ENCODE results near the gene SOX6.

The SOX6 gene

DNA sequence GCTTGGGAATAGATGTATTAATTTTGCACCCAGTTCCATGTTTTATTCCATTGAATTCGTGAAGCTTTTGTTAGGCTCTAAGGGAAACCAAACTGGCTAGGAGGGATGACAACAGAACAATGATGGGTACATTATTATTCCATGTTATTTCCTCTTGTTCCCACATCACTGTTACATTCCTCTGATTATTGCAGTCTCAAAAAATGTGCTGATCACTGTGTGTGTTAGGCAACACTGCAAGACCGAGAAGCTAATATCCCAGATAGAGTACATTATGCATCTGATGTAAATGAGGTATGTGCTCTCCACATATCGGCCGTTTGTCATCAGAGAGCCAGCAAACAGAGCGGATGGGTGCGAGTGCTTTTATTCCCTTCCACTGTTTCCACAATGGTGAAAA, 327.9 kb downstream of the SOX6 start:
- Histone ChIP-seq H3K27me3 (ENCODE audit: control insufficient read depth in 3 of 3, insufficient read depth in 3 of 3, low read depth in 1 of 3, low read length in 3 of 3) (no peaks in the 10 kb centered on the region), H2AFZ (ENCODE audit: low read length) (no peak overlapping the region), H3K9me3 (replicated peaks in 1 of 2; ENCODE audit: control insufficient read depth in 2 of 2, insufficient read depth in 1 of 2, low read depth in 1 of 2, low read length in 2 of 2) (no peaks in the 10 kb centered on the region), H4K8ac (ENCODE audit: low read depth, low read length) (no peak overlapping the region), H2BK120ac (ENCODE audit: low read depth, low read length) (no peak overlapping the region), H3K27ac (replicated peaks; ENCODE audit: low read length) (no peak overlapping the region), H3K4ac (ENCODE audit: low read length) (no peak overlapping the region), H3K4me3 (ENCODE audit: low read length in 2 of 2) (no peak overlapping the region), H3K4me1 (ENCODE audit: control insufficient read depth in 2 of 2, insufficient read depth in 1 of 2, low read depth in 1 of 2, low read length in 2 of 2) (peaks cover 10 to 11% of the 10 kb centered on the region in 2 donors), H3K14ac (ENCODE audit: low read length) (no peak overlapping the region), H3K36me3 (replicated peaks in 1 of 2; ENCODE audit: control insufficient read depth in 2 of 2, insufficient read depth in 2 of 2, low read length in 2 of 2) (no peaks in the 10 kb centered on the region), H2BK12ac (ENCODE audit: low read length) (no peak overlapping the region), H3K4me2 (ENCODE audit: insufficient read depth, low read length, poor library complexity, severe bottlenecking) (no peak overlapping the region), H4K91ac (ENCODE audit: low read depth, low read length, poor library complexity) (no peak overlapping the region), H3K9ac (ENCODE audit: low read depth, low read length, poor library complexity) (no peak overlapping the region), H2BK15ac (ENCODE audit: low read length) (no peak overlapping the region), H3K23ac (ENCODE audit: low read depth, low read length, poor library complexity) (no peak overlapping the region), H3K79me1 (ENCODE audit: low read depth, low read length) (no peaks in the 10 kb centered on the region), H2AK5ac (ENCODE audit: low read depth, low read length) (no peak overlapping the region), H2BK5ac (ENCODE audit: low read length) (no peak overlapping the region), H3K18ac (ENCODE audit: low read length) (no peak overlapping the region)
- DNase-seq (ENCODE audit: low spot score): no peak
- no CpG with 5 or more reads among the region's 6 CpGs for WGBS, 2 donors (ENCODE audit: extremely low coverage in 2 of 2, insufficient read length in 2 of 2, insufficient replicate concordance in 1 of 2)

GRCh38 chr11:16027621-16028020, 328.7 kb downstream of the SOX6 start:
- WGBS, 2 donors (ENCODE audit: extremely low coverage in 2 of 2, insufficient read length in 2 of 2, insufficient replicate concordance in 1 of 2): no CpG with 5 or more reads among the region's 6 CpGs
- Histone ChIP-seq H3K27me3 (ENCODE audit: control insufficient read depth in 3 of 3, insufficient read depth in 3 of 3, low read depth in 1 of 3, low read length in 3 of 3) (no peaks in the 10 kb centered on the region), H2BK15ac (ENCODE audit: low read length) (no peak overlapping the region), H2AFZ (ENCODE audit: low read length) (peak overlapping the region; percentile 45), H3K18ac (ENCODE audit: low read length) (no peak overlapping the region), H4K91ac (ENCODE audit: low read depth, low read length, poor library complexity) (no peak overlapping the region), H3K4me3 (ENCODE audit: low read length in 2 of 2) (no peak overlapping the region), H2BK5ac (ENCODE audit: low read length) (no peak overlapping the region), H3K36me3 (replicated peaks in 1 of 2; ENCODE audit: control insufficient read depth in 2 of 2, insufficient read depth in 2 of 2, low read length in 2 of 2) (no peaks in the 10 kb centered on the region), H3K27ac (replicated peaks; ENCODE audit: low read length) (no peak overlapping the region), H4K8ac (ENCODE audit: low read depth, low read length) (no peak overlapping the region), H3K4me2 (ENCODE audit: insufficient read depth, low read length, poor library complexity, severe bottlenecking) (no peak overlapping the region), H3K79me1 (ENCODE audit: low read depth, low read length) (no peaks in the 10 kb centered on the region), H3K9ac (ENCODE audit: low read depth, low read length, poor library complexity) (no peak overlapping the region), H2BK12ac (ENCODE audit: low read length) (no peak overlapping the region), H3K4ac (ENCODE audit: low read length) (no peak overlapping the region), H3K4me1 (ENCODE audit: control insufficient read depth in 2 of 2, insufficient read depth in 1 of 2, low read depth in 1 of 2, low read length in 2 of 2) (peaks cover 8 to 11% of the 10 kb centered on the region in 2 donors), H3K9me3 (replicated peaks in 1 of 2; ENCODE audit: control insufficient read depth in 2 of 2, insufficient read depth in 1 of 2, low read depth in 1 of 2, low read length in 2 of 2) (no peaks in the 10 kb centered on the region), H2AK5ac (ENCODE audit: low read depth, low read length) (no peak overlapping the region), H2BK120ac (ENCODE audit: low read depth, low read length) (no peak overlapping the region), H3K23ac (ENCODE audit: low read depth, low read length, poor library complexity) (no peak overlapping the region), H3K14ac (ENCODE audit: low read length) (no peak overlapping the region)
- no peak for DNase-seq (ENCODE audit: low spot score)

DNA sequence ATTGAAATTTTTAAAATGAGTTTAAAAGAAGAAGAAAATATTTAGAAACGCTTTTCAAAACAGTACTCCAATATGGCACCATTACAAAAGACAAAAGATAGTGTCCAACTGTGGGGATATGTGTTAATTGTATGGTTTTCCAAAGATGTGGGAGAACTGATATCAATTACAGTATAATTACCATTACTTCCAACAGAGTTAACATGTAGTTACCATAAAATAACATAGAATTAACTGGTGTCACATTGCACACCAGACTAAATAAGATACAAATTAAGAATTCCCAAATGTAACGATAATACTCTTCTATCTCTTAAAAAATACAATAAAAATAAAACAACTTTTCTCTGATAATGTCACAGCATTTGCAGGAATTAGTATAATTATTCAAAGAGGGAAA, 329.5 kb downstream of the SOX6 start:
- Histone ChIP-seq H3K27ac (replicated peaks; ENCODE audit: low read length) (no peak overlapping the region), H3K9ac (ENCODE audit: low read depth, low read length, poor library complexity) (no peak overlapping the region), H3K4me2 (ENCODE audit: insufficient read depth, low read length, poor library complexity, severe bottlenecking) (no peak overlapping the region), H3K27me3 (ENCODE audit: control insufficient read depth in 3 of 3, insufficient read depth in 3 of 3, low read depth in 1 of 3, low read length in 3 of 3) (no peaks in the 10 kb centered on the region), H3K4ac (ENCODE audit: low read length) (no peak overlapping the region), H4K91ac (ENCODE audit: low read depth, low read length, poor library complexity) (no peak overlapping the region), H2BK15ac (ENCODE audit: low read length) (no peak overlapping the region), H4K8ac (ENCODE audit: low read depth, low read length) (no peak overlapping the region), H3K9me3 (replicated peaks in 1 of 2; ENCODE audit: control insufficient read depth in 2 of 2, insufficient read depth in 1 of 2, low read depth in 1 of 2, low read length in 2 of 2) (no peaks in the 10 kb centered on the region), H3K79me1 (ENCODE audit: low read depth, low read length) (no peaks in the 10 kb centered on the region), H3K14ac (ENCODE audit: low read length) (no peak overlapping the region), H2AFZ (ENCODE audit: low read length) (no peak overlapping the region), H2BK5ac (ENCODE audit: low read length) (no peak overlapping the region), H2BK120ac (ENCODE audit: low read depth, low read length) (no peak overlapping the region), H3K18ac (ENCODE audit: low read length) (no peak overlapping the region), H2BK12ac (ENCODE audit: low read length) (no peak overlapping the region), H3K23ac (ENCODE audit: low read depth, low read length, poor library complexity) (no peak overlapping the region), H2AK5ac (ENCODE audit: low read depth, low read length) (no peak overlapping the region), H3K4me1 (ENCODE audit: control insufficient read depth in 2 of 2, insufficient read depth in 1 of 2, low read depth in 1 of 2, low read length in 2 of 2) (peaks cover 8 to 11% of the 10 kb centered on the region in 2 donors), H3K36me3 (replicated peaks in 1 of 2; ENCODE audit: control insufficient read depth in 2 of 2, insufficient read depth in 2 of 2, low read length in 2 of 2) (no peaks in the 10 kb centered on the region), H3K4me3 (ENCODE audit: low read length in 2 of 2) (no peak overlapping the region)
- 100% methylated on average over 1 of the region's 2 CpGs for WGBS, 2 donors (ENCODE audit: extremely low coverage in 2 of 2, insufficient read length in 2 of 2, insufficient replicate concordance in 1 of 2)
- DNase-seq (ENCODE audit: low spot score): no peak

- Histone ChIP-seq H3K4me1 (ENCODE audit: control insufficient read depth in 2 of 2, insufficient read depth in 1 of 2, low read depth in 1 of 2, low read length in 2 of 2) (peaks cover 5 to 12% of the 10 kb centered on the region in 2 donors), H3K23ac (ENCODE audit: low read depth, low read length, poor library complexity) (no peak overlapping the region), H3K36me3 (replicated peaks in 1 of 2; ENCODE audit: control insufficient read depth in 2 of 2, insufficient read depth in 2 of 2, low read length in 2 of 2) (no peaks in the 10 kb centered on the region), H3K27ac (replicated peaks; ENCODE audit: low read length) (no peak overlapping the region), H3K18ac (ENCODE audit: low read length) (no peak overlapping the region), H2BK5ac (ENCODE audit: low read length) (no peak overlapping the region), H3K14ac (ENCODE audit: low read length) (no peak overlapping the region), H3K79me1 (ENCODE audit: low read depth, low read length) (no peaks in the 10 kb centered on the region), H2BK12ac (ENCODE audit: low read length) (no peak overlapping the region), H4K91ac (ENCODE audit: low read depth, low read length, poor library complexity) (no peak overlapping the region), H3K4me3 (ENCODE audit: low read length in 2 of 2) (no peak overlapping the region), H3K9ac (ENCODE audit: low read depth, low read length, poor library complexity) (no peak overlapping the region), H4K8ac (ENCODE audit: low read depth, low read length) (no peak overlapping the region), H3K27me3 (ENCODE audit: control insufficient read depth in 3 of 3, insufficient read depth in 3 of 3, low read depth in 1 of 3, low read length in 3 of 3) (no peaks in the 10 kb centered on the region), H2AK5ac (ENCODE audit: low read depth, low read length) (no peak overlapping the region), H3K4me2 (ENCODE audit: insufficient read depth, low read length, poor library complexity, severe bottlenecking) (no peak overlapping the region), H3K9me3 (replicated peaks in 1 of 2; ENCODE audit: control insufficient read depth in 2 of 2, insufficient read depth in 1 of 2, low read depth in 1 of 2, low read length in 2 of 2) (no peaks in the 10 kb centered on the region), H2BK15ac (ENCODE audit: low read length) (no peak overlapping the region), H2BK120ac (ENCODE audit: low read depth, low read length) (no peak overlapping the region), H2AFZ (ENCODE audit: low read length) (no peak overlapping the region), H3K4ac (ENCODE audit: low read length) (no peak overlapping the region)
- no peak for DNase-seq (ENCODE audit: low spot score)
- no CpG with 5 or more reads among the region's 4 CpGs for WGBS, 2 donors (ENCODE audit: extremely low coverage in 2 of 2, insufficient read length in 2 of 2, insufficient replicate concordance in 1 of 2)
These were observed 337.4 kb downstream of the SOX6 start for GRCh38 chr11:16018931-16019330.

Measured in neuronal stem cell (in vitro differentiated cells).